ENCODE measurements around the gene IPO4.

The IPO4 gene

GRCh38 chr14:24185026-24185425 lies 3.6 kb downstream of the IPO4 start:
- Histone ChIP-seq H3K9me2 (replicated peaks; ENCODE audit: control insufficient read depth, low read length) (no peaks in the 10 kb centered on the region), H3K27ac (ENCODE audit: low read depth, low read length) (no peak overlapping the region), H3K4me2 (ENCODE audit: low read length) (no peak overlapping the region), H3K36me3 (ENCODE audit: control insufficient read depth, low read length) (peaks cover 81% of the 10 kb centered on the region), H4K20me1 (ENCODE audit: control insufficient read depth, insufficient read depth, low read depth, low read length) (no peaks in the 10 kb centered on the region), H3K4me3 (ENCODE audit: low read length) (no peak overlapping the region), H3K4me1 (ENCODE audit: control insufficient read depth, low read length) (peaks cover 21% of the 10 kb centered on the region), H3K9me3 (ENCODE audit: control insufficient read depth, insufficient read depth, low read length) (no peaks in the 10 kb centered on the region), H3F3A (ENCODE audit: control insufficient read depth, insufficient read depth) (peaks cover 10% of the 10 kb centered on the region), H3K79me2 (ENCODE audit: control insufficient read depth, low read length) (peaks cover 22% of the 10 kb centered on the region), H3K27me3 (ENCODE audit: control insufficient read depth, low read length) (no peaks in the 10 kb centered on the region)
- TF ChIP-seq EZH2phosphoT487 (IDR thresholded peaks at IDR 0.05; ENCODE audit: borderline replicate concordance, low read length) = no peak
- TF ChIP-seq CTCF (IDR thresholded peaks at IDR 0.05; ENCODE audit: low read depth, low read length, poor library complexity, severe bottlenecking) = no peak

GRCh38 chr14:24184104-24184970 lies 4.3 kb downstream of the IPO4 start:
- H3K36me3 ChIP-seq (ENCODE audit: control insufficient read depth, low read length) = peaks cover 85% of the 10 kb centered on the region

GRCh38 chr14:24183014-24183481 lies 5.6 kb downstream of the IPO4 start:
- Histone ChIP-seq H3K9me2 (replicated peaks; ENCODE audit: control insufficient read depth, low read length) (no peaks in the 10 kb centered on the region), H3F3A (ENCODE audit: control insufficient read depth, insufficient read depth) (peaks cover 3% of the 10 kb centered on the region; the same call in 1 of the 2 replicates), H4K20me1 (ENCODE audit: control insufficient read depth, insufficient read depth, low read depth, low read length) (no peaks in the 10 kb centered on the region), H3K27ac (ENCODE audit: low read depth, low read length) (no peak overlapping the region), H3K9me3 (ENCODE audit: control insufficient read depth, insufficient read depth, low read length) (no peaks in the 10 kb centered on the region), H3K4me2 (ENCODE audit: low read length) (no peak overlapping the region), H3K27me3 (ENCODE audit: control insufficient read depth, low read length) (no peaks in the 10 kb centered on the region), H3K36me3 (ENCODE audit: control insufficient read depth, low read length) (peaks cover 96% of the 10 kb centered on the region), H3K79me2 (ENCODE audit: control insufficient read depth, low read length) (peaks cover 16% of the 10 kb centered on the region), H3K4me3 (ENCODE audit: low read length) (no peak overlapping the region), H3K4me1 (ENCODE audit: control insufficient read depth, low read length) (peaks cover 13% of the 10 kb centered on the region)
- TF ChIP-seq CTCF (IDR thresholded peaks at IDR 0.05; ENCODE audit: low read depth, low read length, poor library complexity, severe bottlenecking) = no peak
- TF ChIP-seq EZH2phosphoT487 (IDR thresholded peaks at IDR 0.05; ENCODE audit: borderline replicate concordance, low read length) = no peak

More at GRCh38 chr14:24184104-24184970, 4.3 kb downstream of the IPO4 start:
- no peak overlapping the region for H3K4me3 ChIP-seq (ENCODE audit: low read length)
- no peaks in the 10 kb centered on the region for H3K27me3 ChIP-seq (ENCODE audit: control insufficient read depth, low read length)
- no peaks in the 10 kb centered on the region for H3K9me2 ChIP-seq (replicated peaks; ENCODE audit: control insufficient read depth, low read length)
- peaks cover 6% of the 10 kb centered on the region for H3F3A ChIP-seq (ENCODE audit: control insufficient read depth, insufficient read depth)
- no peak overlapping the region for H3K27ac ChIP-seq (ENCODE audit: low read depth, low read length)
- H4K20me1 ChIP-seq (ENCODE audit: control insufficient read depth, insufficient read depth, low read depth, low read length) = no peaks in the 10 kb centered on the region
- no peak overlapping the region for H3K4me2 ChIP-seq (ENCODE audit: low read length)
- peaks cover 19% of the 10 kb centered on the region for H3K4me1 ChIP-seq (ENCODE audit: control insufficient read depth, low read length)
- H3K79me2 ChIP-seq (ENCODE audit: control insufficient read depth, low read length) = peaks cover 22% of the 10 kb centered on the region
- TF ChIP-seq EZH2phosphoT487 (IDR thresholded peaks at IDR 0.05; ENCODE audit: borderline replicate concordance, low read length) (no peak), CTCF (IDR thresholded peaks at IDR 0.05; ENCODE audit: low read depth, low read length, poor library complexity, severe bottlenecking) (no peak)
- H3K9me3 ChIP-seq (ENCODE audit: control insufficient read depth, insufficient read depth, low read length) = no peaks in the 10 kb centered on the region

All from DOHH2 (cell line).